CD14-positive monocyte (primary cell): ENCODE measurements around the gene GRAMD1A. TPM values are rescaled to one million over a fixed set of nuclear protein-coding genes. Genes with fewer than 3 reads are reported as not detected.

Source experiments
- DNase-seq, 3 donors: peaks; one replicate each; pipeline ENCODE4 v3.0.0-alpha.2; 2011 to 2022
- H2AFZ ChIP-seq: 2 replicates; pipeline ENCODE4 v1.6.0; 2012; ENCODE audit warnings: mild to moderate bottlenecking, low read depth, low read length, inconsistent platforms; ENCODE audit not compliant: insufficient read depth, poor library complexity, severe bottlenecking
- H3K27ac ChIP-seq, 2 donors: 1 replicate in 1 of 2; 2 replicates in 1 of 2; pipeline ENCODE4 v1.5.1; 2012 to 2013; ENCODE audit warnings: low read length in 2 of 2, control low read depth in 1 of 2, inconsistent platforms in 1 of 2, low read depth in 1 of 2, mild to moderate bottlenecking in 1 of 2
- H3K27me3 ChIP-seq, 2 donors: one replicate each; pipeline versions ENCODE4 v1.6.0 to v1.6.1; 2011 to 2013; ENCODE audit warnings: low read length in 2 of 2; ENCODE audit not compliant: control insufficient read depth in 2 of 2, insufficient read depth in 2 of 2
- H3K36me3 ChIP-seq, 2 donors: replicated peaks in 1 of 2; 1 replicate in 1 of 2; 2 replicates in 1 of 2; pipeline versions ENCODE4 v1.5.1 to v1.6.1; 2012 to 2013; ENCODE audit warnings: low read length in 2 of 2, control low read depth in 1 of 2, inconsistent platforms in 1 of 2, mild to moderate bottlenecking in 1 of 2; ENCODE audit not compliant: insufficient read depth in 2 of 2, control insufficient read depth in 1 of 2
- H3K4me1 ChIP-seq, 2 donors: 1 replicate in 1 of 2; 2 replicates in 1 of 2; pipeline versions ENCODE4 v1.5.1 to v1.6.1; 2012 to 2013; ENCODE audit warnings: low read length in 2 of 2, control low read depth in 1 of 2, inconsistent platforms in 1 of 2, mild to moderate bottlenecking in 1 of 2, moderate library complexity in 1 of 2; ENCODE audit not compliant: insufficient read depth in 2 of 2, control insufficient read depth in 1 of 2
- H3K4me2 ChIP-seq: replicated peaks from 2 replicates; pipeline ENCODE3; 2012; ENCODE audit warnings: low read length, moderate library complexity, mild to moderate bottlenecking; ENCODE audit not compliant: poor library complexity, severe bottlenecking; ENCODE audit errors: extremely low read depth
- H3K4me3 ChIP-seq, 3 experiments: fragments of 200-600 bp in 1 of 3; sonication (generic) in 1 of 3; replicated peaks in 1 of 3; 1 replicate in 2 of 3; 2 replicates in 1 of 3; pipeline ENCODE4 v1.5.1; 2011 to 2013; ENCODE audit warnings: low read length in 3 of 3, mild to moderate bottlenecking in 3 of 3, control low read depth in 2 of 3, low read depth in 2 of 3, inconsistent platforms in 1 of 3, moderate library complexity in 1 of 3
- H3K79me2 ChIP-seq: 2 replicates; pipeline ENCODE4 v1.6.0; 2012; ENCODE audit warnings: mild to moderate bottlenecking, control low read depth, inconsistent platforms, low read length, moderate library complexity; ENCODE audit not compliant: insufficient read depth
- H3K9ac ChIP-seq: 2 replicates; pipeline ENCODE4 v1.6.0; 2017; ENCODE audit warnings: low read length, mild to moderate bottlenecking; ENCODE audit not compliant: insufficient read depth, poor library complexity, severe bottlenecking
- H3K9me3 ChIP-seq, 2 donors: replicated peaks in 1 of 2; 1 replicate in 1 of 2; 2 replicates in 1 of 2; pipeline versions ENCODE4 v1.5.1 to v1.6.1; 2012 to 2013; ENCODE audit warnings: low read length in 2 of 2, control low read depth in 1 of 2; ENCODE audit not compliant: control insufficient read depth in 1 of 2, insufficient read depth in 1 of 2
- H4K20me1 ChIP-seq: 2 replicates; pipeline ENCODE4 v1.6.0; 2012; ENCODE audit warnings: mild to moderate bottlenecking, low read length, control low read depth, moderate library complexity; ENCODE audit not compliant: insufficient read depth
- H3K27ac Mint-ChIP-seq, 7 donors: one replicate each; pipeline ENCODE4 v1.8.0; 2020; ENCODE audit warnings: mild to moderate bottlenecking in 7 of 7, mixed read lengths in 7 of 7, moderate library complexity in 6 of 7, inconsistent platforms in 2 of 7
- H3K27me3 Mint-ChIP-seq, 3 donors: one replicate each; pipeline ENCODE4 v1.8.0; 2021 to 2022; ENCODE audit warnings: low read depth in 3 of 3, mild to moderate bottlenecking in 3 of 3, mixed read lengths in 3 of 3, moderate library complexity in 3 of 3, inconsistent platforms in 1 of 3
- H3K36me3 Mint-ChIP-seq, 2 donors: one replicate each; pipeline ENCODE4 v1.8.0; 2020; ENCODE audit warnings: mixed read lengths in 2 of 2, inconsistent platforms in 1 of 2, mild to moderate bottlenecking in 1 of 2
- H3K4me1 Mint-ChIP-seq: one replicate; pipeline ENCODE4 v1.8.0; 2020; ENCODE audit warnings: mild to moderate bottlenecking, mixed read lengths
- H3K4me3 Mint-ChIP-seq, 2 donors: one replicate each; pipeline ENCODE4 v1.8.0; 2020; ENCODE audit warnings: mild to moderate bottlenecking in 2 of 2, mixed read lengths in 2 of 2, moderate library complexity in 1 of 2
- H3K9me3 Mint-ChIP-seq, 7 donors: one replicate each; pipeline ENCODE4 v1.8.0; 2020 to 2022; ENCODE audit warnings: mixed read lengths in 7 of 7, mild to moderate bottlenecking in 6 of 7, moderate library complexity in 6 of 7, inconsistent platforms in 2 of 7
- WGBS: methylation state at CpG from one replicate; pipeline ENCODE4 v1.1.5; 2013; ENCODE audit warnings: missing lambda C conversion rate; ENCODE audit not compliant: insufficient coverage; 5-methylcytosine and 5-hydroxymethylcytosine counted together
- intact Hi-C, 2 donors: fragments of 100-400 bp; cut with micrococcal nuclease; formaldehyde crosslinking; loops; one replicate each; pipeline versions ENCODE4 v1.15.0 to v1.15.1; 2023
- polyA plus RNA-seq, 3 donors: library from polyadenylated mRNA; depleted of rRNA in 1 of 3; unstranded in 2 of 3; stranded (reverse) in 1 of 3; fragments of 300-500 nt in 2 of 3; fragments of >200 nt in 1 of 3; fragmentation: Illumina TruSeq in 2 of 3; gene quantifications; 1 replicate in 2 of 3; 2 replicates in 1 of 3; pipeline ENCODE4 v1.2.3, GENCODE V29; 2012 to 2021
- TF ChIP-seq, protein P1 (sequence below): fragments of 200-600 bp; IDR thresholded peaks from one replicate; pipeline ENCODE4 v1.8.0; 2022; ENCODE audit warnings: antibody characterized with exemption, mild to moderate bottlenecking

Gene GRAMD1A
- polyA plus RNA-seq, 3 donors = 9.3 to 73.9 (median 15.1) TPM

DNA sequence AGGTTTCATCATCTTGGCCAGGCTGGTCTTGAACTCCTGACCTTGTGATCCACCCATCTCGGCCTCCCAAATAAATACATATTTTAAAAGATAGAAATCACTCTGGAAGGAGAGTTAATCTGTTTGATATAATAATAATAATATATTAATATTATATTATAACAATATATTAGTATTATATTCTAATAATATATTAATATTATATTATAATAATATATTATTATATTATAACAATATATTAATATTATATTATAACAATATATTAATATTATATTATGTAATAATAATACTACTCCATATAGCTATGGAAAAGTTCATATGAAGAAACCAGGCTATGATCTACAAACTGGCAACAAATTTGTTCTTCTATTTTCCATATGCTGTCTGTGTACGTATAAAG is 58.2 kb downstream of the GRAMD1A start:
- Histone ChIP-seq H3K79me2 (no peaks in the 10 kb centered on the region), H3K9ac (no peak overlapping the region), H3K9me3 (no peaks in the 10 kb centered on the region), H3K4me3 (no peak overlapping the region), H3K27me3 (no peaks in the 10 kb centered on the region), H2AFZ (no peak overlapping the region), H3K27ac (no peak overlapping the region), H4K20me1 (no peaks in the 10 kb centered on the region), H3K4me2 (no peak overlapping the region), H3K4me1 (no peaks in the 10 kb centered on the region), H3K36me3 (no peaks in the 10 kb centered on the region)
- Mint-ChIP-seq H3K4me1 (no peaks in the 10 kb centered on the region), H3K4me3 (no peak overlapping the region), H3K36me3 (no peaks in the 10 kb centered on the region), H3K9me3 (peaks cover 0 to 4% (median 0%) of the 10 kb centered on the region in 7 donors), H3K27me3 (peaks cover 11 to 19% (median 16%) of the 10 kb centered on the region in 3 donors), H3K27ac (no peak overlapping the region)
- TF ChIP-seq, protein P1, sequence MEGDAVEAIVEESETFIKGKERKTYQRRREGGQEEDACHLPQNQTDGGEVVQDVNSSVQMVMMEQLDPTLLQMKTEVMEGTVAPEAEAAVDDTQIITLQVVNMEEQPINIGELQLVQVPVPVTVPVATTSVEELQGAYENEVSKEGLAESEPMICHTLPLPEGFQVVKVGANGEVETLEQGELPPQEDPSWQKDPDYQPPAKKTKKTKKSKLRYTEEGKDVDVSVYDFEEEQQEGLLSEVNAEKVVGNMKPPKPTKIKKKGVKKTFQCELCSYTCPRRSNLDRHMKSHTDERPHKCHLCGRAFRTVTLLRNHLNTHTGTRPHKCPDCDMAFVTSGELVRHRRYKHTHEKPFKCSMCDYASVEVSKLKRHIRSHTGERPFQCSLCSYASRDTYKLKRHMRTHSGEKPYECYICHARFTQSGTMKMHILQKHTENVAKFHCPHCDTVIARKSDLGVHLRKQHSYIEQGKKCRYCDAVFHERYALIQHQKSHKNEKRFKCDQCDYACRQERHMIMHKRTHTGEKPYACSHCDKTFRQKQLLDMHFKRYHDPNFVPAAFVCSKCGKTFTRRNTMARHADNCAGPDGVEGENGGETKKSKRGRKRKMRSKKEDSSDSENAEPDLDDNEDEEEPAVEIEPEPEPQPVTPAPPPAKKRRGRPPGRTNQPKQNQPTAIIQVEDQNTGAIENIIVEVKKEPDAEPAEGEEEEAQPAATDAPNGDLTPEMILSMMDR = no peak
- WGBS = no CpG with 5 or more reads among the region's 2 CpGs
- no peak for DNase-seq
- intact Hi-C loops = no loop called here

GRCh38 chr19:35059006-35059798 is 59.1 kb downstream of the GRAMD1A start:
- H3K4me1 ChIP-seq = no peaks in the 10 kb centered on the region
- H3K4me2 ChIP-seq = no peak overlapping the region
- H3K9me3 ChIP-seq = no peaks in the 10 kb centered on the region
- no peak overlapping the region for H3K4me3 ChIP-seq
- H2AFZ ChIP-seq = no peak overlapping the region
- H3K36me3 ChIP-seq = no peaks in the 10 kb centered on the region
- TF ChIP-seq, protein P1 = no peak
- H3K27ac ChIP-seq = no peak overlapping the region
- H4K20me1 ChIP-seq = no peaks in the 10 kb centered on the region
- 97% methylated on average over 23 of the region's 26 CpGs for WGBS
- no peak overlapping the region for H3K9ac ChIP-seq
- no peak overlapping the region for H3K4me3 Mint-ChIP-seq
- intact Hi-C loops = no loop called here
- DNase-seq = no peak
- H3K9me3 Mint-ChIP-seq = peaks cover 0 to 5% (median 0%) of the 10 kb centered on the region in 7 donors
- H3K27me3 ChIP-seq = no peaks in the 10 kb centered on the region
- no peaks in the 10 kb centered on the region for H3K36me3 Mint-ChIP-seq
- H3K27me3 Mint-ChIP-seq = peaks cover 11 to 19% (median 17%) of the 10 kb centered on the region in 3 donors
- no peaks in the 10 kb centered on the region for H3K79me2 ChIP-seq
- no peak overlapping the region for H3K27ac Mint-ChIP-seq
- H3K4me1 Mint-ChIP-seq = no peaks in the 10 kb centered on the region
